Sigmoid colon (tissue), 7 donors: Measurements from ENCODE around the gene DUS1L. TPM values are rescaled to one million over a fixed set of nuclear protein-coding genes. Genes with fewer than 3 reads are reported as not detected.

ENCODE experiments used
- DNase-seq: peaks from one replicate; pipeline ENCODE4 v3.0.0-alpha.2; 2019
- H3K27ac ChIP-seq, 4 donors: fragments of 200-600 bp; sonication (generic); one replicate each; pipeline ENCODE4 v1.5.1; 2016 to 2019; ENCODE audit warnings: mild to moderate bottlenecking in 1 of 4
- H3K27me3 ChIP-seq, 3 donors: fragments of 200-600 bp; sonication (generic); one replicate each; pipeline ENCODE4 v1.5.1; 2019; ENCODE audit warnings: mild to moderate bottlenecking in 1 of 3
- H3K36me3 ChIP-seq, 4 donors: fragments of 200-600 bp; sonication (generic); one replicate each; pipeline ENCODE4 v1.5.1; 2016 to 2019
- H3K4me1 ChIP-seq, 4 donors: fragments of 200-600 bp; sonication (generic); one replicate each; pipeline ENCODE4 v1.5.1; 2017 to 2019
- H3K4me3 ChIP-seq, 4 donors: fragments of 200-600 bp; sonication (generic); one replicate each; pipeline ENCODE4 v1.5.1; 2017 to 2019; ENCODE audit warnings: mild to moderate bottlenecking in 2 of 4, moderate library complexity in 1 of 4
- H3K9me3 ChIP-seq, 4 donors: fragments of 200-600 bp in 3 of 4; sonication (generic) in 3 of 4; one replicate each; pipeline versions ENCODE4 v1.5.1 to v1.6.1; 2013 to 2019
- EP300 ChIP-seq, 4 donors: sonication (generic); formaldehyde crosslinking; IDR thresholded peaks; one replicate each; pipeline ENCODE4 v1.6.1; 2017; ENCODE audit warnings: antibody characterized with exemption in 4 of 4
- POLR2A ChIP-seq, 2 donors: fragments of 450-650 bp; IDR thresholded peaks; one replicate each; pipeline ENCODE4 v1.6.1; 2016; ENCODE audit warnings: antibody characterized with exemption in 2 of 2, mild to moderate bottlenecking in 2 of 2, moderate library complexity in 2 of 2
- POLR2AphosphoS5 ChIP-seq, 4 donors: sonication (generic); formaldehyde crosslinking; IDR thresholded peaks; one replicate each; pipeline ENCODE4 v1.6.1; 2017; ENCODE audit warnings: antibody characterized with exemption in 4 of 4
- WGBS, 2 donors: extraction: QIAGEN DNeasy Blood & Tissue Kit; methylation state at CpG; one replicate each; pipeline ENCODE4 v1.1.7; 2013; 5-methylcytosine and 5-hydroxymethylcytosine counted together
- intact Hi-C: fragments of 100-400 bp; cut with DNase I; formaldehyde crosslinking; loops from one replicate; pipeline ENCODE4 v1.15.1; 2023
- polyA plus RNA-seq, 3 donors: library from polyadenylated mRNA; stranded (reverse); fragments of 200-250 nt; gene quantifications; one replicate each; pipeline ENCODE4 v1.2.3, GENCODE V29; 2013
- total RNA-seq, 4 donors: library from RNA; depleted of rRNA; stranded (reverse); fragments of >200 nt; gene quantifications; one replicate each; pipeline ENCODE4 v1.1.0, GENCODE V29; 2016
- TF ChIP-seq, protein P1 (sequence below), 4 experiments: fragments of 450-650 bp in 3 of 4; fragments of 200-600 bp in 1 of 4; IDR thresholded peaks; one replicate each; pipeline ENCODE4 v1.5.1; 2016 to 2019; ENCODE audit warnings: antibody characterized with exemption in 4 of 4, mild to moderate bottlenecking in 3 of 4, moderate library complexity in 2 of 4
- donor health status: healthy with polysubstance abuse.
- donor health status: Bipolar disorder and iron deficiency.
- donor health status: healthy.

Gene DUS1L
- total and polyA plus RNA-seq, 7 donors = 31.3 to 119 (median 68.5) TPM

DNA sequence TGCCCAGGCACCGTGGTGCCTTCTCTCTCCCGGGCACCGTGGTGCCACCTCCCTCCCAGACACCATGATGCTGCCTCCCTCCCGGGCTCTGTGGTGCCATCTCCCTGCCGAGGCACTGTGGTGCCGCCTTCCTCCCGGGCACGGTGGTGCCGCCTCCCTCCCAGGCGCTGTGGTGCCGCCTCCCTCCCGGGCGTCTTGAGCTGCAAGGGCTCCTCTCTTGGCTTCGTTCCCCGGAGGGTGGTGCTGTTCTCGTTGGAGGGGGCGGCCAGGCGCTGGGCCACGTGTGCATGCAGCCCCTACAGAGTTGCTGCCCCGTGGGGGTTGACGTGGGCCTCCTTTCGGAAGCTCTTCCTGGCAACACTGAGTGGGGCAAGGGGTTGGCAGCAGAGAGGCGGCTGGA, 51.2 kb downstream of the DUS1L start:
- 32 to 83% methylated on average over 23 of the region's 23 CpGs for WGBS, 2 donors
- no peaks in the 10 kb centered on the region for H3K9me3 ChIP-seq
- peaks cover 0 to 19% (median 0%) of the 10 kb centered on the region in 4 donors for H3K36me3 ChIP-seq
- peaks cover 3 to 28% (median 24%) of the 10 kb centered on the region in 4 donors for H3K4me1 ChIP-seq
- intact Hi-C loops = no loop called here
- TF ChIP-seq, protein P1, sequence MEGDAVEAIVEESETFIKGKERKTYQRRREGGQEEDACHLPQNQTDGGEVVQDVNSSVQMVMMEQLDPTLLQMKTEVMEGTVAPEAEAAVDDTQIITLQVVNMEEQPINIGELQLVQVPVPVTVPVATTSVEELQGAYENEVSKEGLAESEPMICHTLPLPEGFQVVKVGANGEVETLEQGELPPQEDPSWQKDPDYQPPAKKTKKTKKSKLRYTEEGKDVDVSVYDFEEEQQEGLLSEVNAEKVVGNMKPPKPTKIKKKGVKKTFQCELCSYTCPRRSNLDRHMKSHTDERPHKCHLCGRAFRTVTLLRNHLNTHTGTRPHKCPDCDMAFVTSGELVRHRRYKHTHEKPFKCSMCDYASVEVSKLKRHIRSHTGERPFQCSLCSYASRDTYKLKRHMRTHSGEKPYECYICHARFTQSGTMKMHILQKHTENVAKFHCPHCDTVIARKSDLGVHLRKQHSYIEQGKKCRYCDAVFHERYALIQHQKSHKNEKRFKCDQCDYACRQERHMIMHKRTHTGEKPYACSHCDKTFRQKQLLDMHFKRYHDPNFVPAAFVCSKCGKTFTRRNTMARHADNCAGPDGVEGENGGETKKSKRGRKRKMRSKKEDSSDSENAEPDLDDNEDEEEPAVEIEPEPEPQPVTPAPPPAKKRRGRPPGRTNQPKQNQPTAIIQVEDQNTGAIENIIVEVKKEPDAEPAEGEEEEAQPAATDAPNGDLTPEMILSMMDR (IDR thresholded peaks at IDR 0.05) = no peak
- TF ChIP-seq EP300 (IDR thresholded peaks at IDR 0.05) (no peak), POLR2AphosphoS5 (IDR thresholded peaks at IDR 0.05) (no peak), POLR2A (IDR thresholded peaks at IDR 0.05) (no peak)
- H3K27me3 ChIP-seq = no peaks in the 10 kb centered on the region
- H3K27ac ChIP-seq = peak overlapping the region in 3 of 4 donors; percentile 87 to 90 (median 89)
- no peak for DNase-seq
- H3K4me3 ChIP-seq = no peak overlapping the region

DNA sequence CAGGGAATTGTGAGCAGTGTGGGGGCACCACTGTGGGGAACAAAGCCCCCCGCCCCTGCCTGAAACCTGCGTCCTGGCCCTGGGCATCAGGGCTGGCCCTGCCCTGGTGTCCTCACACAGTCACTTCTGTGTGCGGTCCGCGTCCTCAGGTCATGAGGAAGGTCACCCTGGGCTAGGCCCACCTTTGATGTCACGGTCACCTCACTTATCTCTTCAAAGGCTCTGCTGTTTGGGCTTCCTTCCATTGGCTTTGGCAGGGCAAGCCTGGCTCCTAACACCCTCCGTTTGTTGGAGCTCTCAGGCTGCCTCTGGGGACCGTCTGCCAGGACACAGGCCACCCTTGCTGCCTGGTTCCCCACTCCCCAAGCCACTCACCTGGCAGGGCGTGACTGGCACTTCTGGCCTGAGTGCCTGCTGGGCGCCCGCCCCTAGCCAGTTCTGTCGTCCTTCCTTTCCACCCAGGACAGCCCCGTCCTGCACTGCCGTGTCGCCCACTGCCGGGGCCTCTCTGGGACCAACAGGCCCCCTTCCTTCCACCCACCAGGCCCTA, 51.8 kb downstream of the DUS1L start:
- Histone ChIP-seq H3K27ac (peak overlapping the region in 3 of 4 donors; percentile 87 to 90 (median 89)), H3K27me3 (no peaks in the 10 kb centered on the region), H3K9me3 (no peaks in the 10 kb centered on the region), H3K36me3 (peaks cover 0 to 23% (median 0%) of the 10 kb centered on the region in 4 donors), H3K4me1 (peaks cover 3 to 28% (median 24%) of the 10 kb centered on the region in 4 donors), H3K4me3 (peak overlapping the region in 1 of 4 donors; percentile 6)
- intact Hi-C loops = no loop called here
- 87 to 94% methylated on average over 16 of the region's 16 CpGs for WGBS, 2 donors
- TF ChIP-seq POLR2AphosphoS5 (IDR thresholded peaks at IDR 0.05) (no peak), EP300 (IDR thresholded peaks at IDR 0.05) (no peak), POLR2A (IDR thresholded peaks at IDR 0.05) (no peak)
- TF ChIP-seq, protein P1 (IDR thresholded peaks at IDR 0.05) = no peak
- no peak for DNase-seq

DNA sequence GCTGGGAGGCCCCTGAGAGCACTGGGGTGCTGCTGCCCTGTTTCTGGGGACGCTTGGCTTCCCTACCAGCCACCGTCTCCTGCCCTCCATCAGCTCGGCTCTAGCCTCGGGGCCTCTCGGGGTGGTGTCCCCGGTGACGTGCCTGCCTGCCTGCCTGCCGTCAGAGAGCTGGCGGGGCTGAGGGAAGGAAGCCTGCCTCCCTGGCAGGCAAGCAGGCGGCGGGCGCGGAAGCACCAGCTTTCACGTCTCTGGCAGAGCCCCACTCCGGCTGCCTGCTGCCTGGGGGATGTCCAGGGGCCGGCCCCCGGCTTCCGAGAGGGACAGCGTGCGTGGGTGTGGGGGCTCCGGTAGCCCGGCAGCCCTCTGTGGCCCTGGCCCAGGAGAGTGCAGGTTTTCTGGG, 52.3 kb downstream of the DUS1L start:
- peaks cover 3 to 28% (median 24%) of the 10 kb centered on the region in 4 donors for H3K4me1 ChIP-seq
- no peaks in the 10 kb centered on the region for H3K9me3 ChIP-seq
- H3K36me3 ChIP-seq = peaks cover 0 to 18% (median 0%) of the 10 kb centered on the region in 4 donors
- DNase-seq = peak; percentile 91
- intact Hi-C loops = no loop called here
- 69 to 84% methylated on average over 22 of the region's 22 CpGs for WGBS, 2 donors
- H3K4me3 ChIP-seq = peak overlapping the region in 1 of 4 donors; percentile 6
- peak overlapping the region in 3 of 4 donors; percentile 87 to 90 (median 89) for H3K27ac ChIP-seq
- TF ChIP-seq, protein P1 (IDR thresholded peaks at IDR 0.05) = no peak
- TF ChIP-seq EP300 (IDR thresholded peaks at IDR 0.05) = no peak
- no peak for TF ChIP-seq POLR2A (IDR thresholded peaks at IDR 0.05)
- peak; percentile 19 to 57 (median 51) for TF ChIP-seq POLR2AphosphoS5 (IDR thresholded peaks at IDR 0.05)
- H3K27me3 ChIP-seq = no peaks in the 10 kb centered on the region

DNA sequence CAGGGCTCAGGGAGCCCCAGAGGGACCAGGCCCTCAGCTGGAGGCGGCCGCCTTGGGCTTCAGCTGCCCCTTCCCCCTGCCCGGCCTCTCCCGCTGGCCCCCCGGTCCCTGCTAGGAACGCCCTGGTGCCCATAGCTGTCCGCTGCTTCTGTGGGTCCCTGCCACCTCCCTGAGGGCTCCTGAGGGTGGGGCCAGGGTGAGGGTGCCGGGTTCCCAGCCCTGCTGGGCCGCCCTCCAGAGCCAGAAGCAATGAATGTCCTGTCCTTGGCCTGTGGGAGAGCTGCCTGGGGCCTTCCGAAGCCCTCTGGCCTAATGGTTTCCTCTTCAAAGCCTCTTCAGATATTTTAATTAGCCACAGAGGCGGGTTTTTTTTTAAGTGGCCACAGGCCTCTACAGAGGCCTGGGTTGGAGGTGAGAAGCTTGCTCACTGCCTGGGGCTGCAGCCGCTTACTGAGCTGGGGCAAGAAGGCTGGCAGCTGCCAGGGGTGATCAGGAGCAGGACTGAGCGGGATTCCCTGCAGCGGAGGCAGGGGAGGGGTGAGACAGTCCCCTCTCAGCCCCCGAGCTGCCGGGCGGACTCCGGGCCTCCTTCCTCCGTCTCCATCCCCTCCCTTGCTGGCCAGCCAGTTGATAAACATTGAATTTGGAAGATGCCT, 52.8 kb downstream of the DUS1L start:
- Histone ChIP-seq H3K27me3 (no peaks in the 10 kb centered on the region), H3K9me3 (no peaks in the 10 kb centered on the region), H3K36me3 (peaks cover 0 to 13% (median 0%) of the 10 kb centered on the region in 4 donors), H3K4me1 (peaks cover 3 to 29% (median 25%) of the 10 kb centered on the region in 4 donors), H3K27ac (peak overlapping the region in 3 of 4 donors; percentile 87 to 90 (median 89)), H3K4me3 (peak overlapping the region in 1 of 4 donors; percentile 6)
- 84 to 92% methylated on average over 19 of the region's 19 CpGs for WGBS, 2 donors
- no peak for DNase-seq
- no peak for TF ChIP-seq EP300 (IDR thresholded peaks at IDR 0.05)
- TF ChIP-seq POLR2A (IDR thresholded peaks at IDR 0.05) = no peak
- no peak for TF ChIP-seq POLR2AphosphoS5 (IDR thresholded peaks at IDR 0.05)
- TF ChIP-seq, protein P1 (IDR thresholded peaks at IDR 0.05) = no peak
- intact Hi-C loops = no loop called here
